Measurements from ENCODE around the gene MYADM.

Gene MYADM

DNA sequence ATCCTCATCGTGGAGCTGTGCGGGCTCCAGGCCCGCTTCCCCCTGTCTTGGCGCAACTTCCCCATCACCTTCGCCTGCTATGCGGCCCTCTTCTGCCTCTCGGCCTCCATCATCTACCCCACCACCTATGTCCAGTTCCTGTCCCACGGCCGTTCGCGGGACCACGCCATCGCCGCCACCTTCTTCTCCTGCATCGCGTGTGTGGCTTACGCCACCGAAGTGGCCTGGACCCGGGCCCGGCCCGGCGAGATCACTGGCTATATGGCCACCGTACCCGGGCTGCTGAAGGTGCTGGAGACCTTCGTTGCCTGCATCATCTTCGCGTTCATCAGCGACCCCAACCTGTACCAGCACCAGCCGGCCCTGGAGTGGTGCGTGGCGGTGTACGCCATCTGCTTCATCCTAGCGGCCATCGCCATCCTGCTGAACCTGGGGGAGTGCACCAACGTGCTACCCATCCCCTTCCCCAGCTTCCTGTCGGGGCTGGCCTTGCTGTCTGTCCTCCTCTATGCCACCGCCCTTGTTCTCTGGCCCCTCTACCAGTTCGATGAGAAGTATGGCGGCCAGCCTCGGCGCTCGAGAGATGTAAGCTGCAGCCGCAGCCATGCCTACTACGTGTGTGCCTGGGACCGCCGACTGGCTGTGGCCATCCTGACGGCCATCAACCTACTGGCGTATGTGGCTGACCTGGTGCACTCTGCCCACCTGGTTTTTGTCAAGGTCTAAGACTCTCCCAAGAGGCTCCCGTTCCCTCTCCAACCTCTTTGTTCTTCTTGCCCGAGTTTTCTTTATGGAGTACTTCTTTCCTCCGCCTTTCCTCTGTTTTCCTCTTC is 6.3 kb downstream of the MYADM start:
- Histone ChIP-seq H3K79me2 (no peaks in the 10 kb centered on the region), H3K36me3 (ENCODE audit: control insufficient read depth, insufficient read depth, low read length) (no peaks in the 10 kb centered on the region), H3K4me1 (peaks cover 4% of the 10 kb centered on the region), H3K4me3 (ENCODE audit: low read depth, low read length) (no peak overlapping the region), H3K9ac (no peak overlapping the region), H2AFZ (no peak overlapping the region), H3K27me3 (ENCODE audit: control insufficient read depth, insufficient read depth, low read length) (no peaks in the 10 kb centered on the region), H3K27ac (no peak overlapping the region), H3K9me3 (ENCODE audit: control insufficient read depth, low read length) (no peaks in the 10 kb centered on the region), H3K4me2 (ENCODE audit: low read length) (no peak overlapping the region)
- TF ChIP-seq, protein P1, sequence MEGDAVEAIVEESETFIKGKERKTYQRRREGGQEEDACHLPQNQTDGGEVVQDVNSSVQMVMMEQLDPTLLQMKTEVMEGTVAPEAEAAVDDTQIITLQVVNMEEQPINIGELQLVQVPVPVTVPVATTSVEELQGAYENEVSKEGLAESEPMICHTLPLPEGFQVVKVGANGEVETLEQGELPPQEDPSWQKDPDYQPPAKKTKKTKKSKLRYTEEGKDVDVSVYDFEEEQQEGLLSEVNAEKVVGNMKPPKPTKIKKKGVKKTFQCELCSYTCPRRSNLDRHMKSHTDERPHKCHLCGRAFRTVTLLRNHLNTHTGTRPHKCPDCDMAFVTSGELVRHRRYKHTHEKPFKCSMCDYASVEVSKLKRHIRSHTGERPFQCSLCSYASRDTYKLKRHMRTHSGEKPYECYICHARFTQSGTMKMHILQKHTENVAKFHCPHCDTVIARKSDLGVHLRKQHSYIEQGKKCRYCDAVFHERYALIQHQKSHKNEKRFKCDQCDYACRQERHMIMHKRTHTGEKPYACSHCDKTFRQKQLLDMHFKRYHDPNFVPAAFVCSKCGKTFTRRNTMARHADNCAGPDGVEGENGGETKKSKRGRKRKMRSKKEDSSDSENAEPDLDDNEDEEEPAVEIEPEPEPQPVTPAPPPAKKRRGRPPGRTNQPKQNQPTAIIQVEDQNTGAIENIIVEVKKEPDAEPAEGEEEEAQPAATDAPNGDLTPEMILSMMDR (IDR thresholded peaks at IDR 0.05), result no peak

GRCh38 chr19:53874606-53874990 is 6.9 kb downstream of the MYADM start:
- Histone ChIP-seq H3K79me2 (no peaks in the 10 kb centered on the region), H3K27me3 (ENCODE audit: control insufficient read depth, insufficient read depth, low read length) (no peaks in the 10 kb centered on the region), H3K4me3 (ENCODE audit: low read depth, low read length) (no peak overlapping the region), H3K4me2 (ENCODE audit: low read length) (no peak overlapping the region), H3K4me1 (peaks cover 4% of the 10 kb centered on the region), H3K36me3 (ENCODE audit: control insufficient read depth, insufficient read depth, low read length) (no peaks in the 10 kb centered on the region), H3K9ac (no peak overlapping the region), H2AFZ (no peak overlapping the region), H3K9me3 (ENCODE audit: control insufficient read depth, low read length) (no peaks in the 10 kb centered on the region), H3K27ac (no peak overlapping the region)
- TF ChIP-seq, protein P1 (IDR thresholded peaks at IDR 0.05), result no peak

DNA sequence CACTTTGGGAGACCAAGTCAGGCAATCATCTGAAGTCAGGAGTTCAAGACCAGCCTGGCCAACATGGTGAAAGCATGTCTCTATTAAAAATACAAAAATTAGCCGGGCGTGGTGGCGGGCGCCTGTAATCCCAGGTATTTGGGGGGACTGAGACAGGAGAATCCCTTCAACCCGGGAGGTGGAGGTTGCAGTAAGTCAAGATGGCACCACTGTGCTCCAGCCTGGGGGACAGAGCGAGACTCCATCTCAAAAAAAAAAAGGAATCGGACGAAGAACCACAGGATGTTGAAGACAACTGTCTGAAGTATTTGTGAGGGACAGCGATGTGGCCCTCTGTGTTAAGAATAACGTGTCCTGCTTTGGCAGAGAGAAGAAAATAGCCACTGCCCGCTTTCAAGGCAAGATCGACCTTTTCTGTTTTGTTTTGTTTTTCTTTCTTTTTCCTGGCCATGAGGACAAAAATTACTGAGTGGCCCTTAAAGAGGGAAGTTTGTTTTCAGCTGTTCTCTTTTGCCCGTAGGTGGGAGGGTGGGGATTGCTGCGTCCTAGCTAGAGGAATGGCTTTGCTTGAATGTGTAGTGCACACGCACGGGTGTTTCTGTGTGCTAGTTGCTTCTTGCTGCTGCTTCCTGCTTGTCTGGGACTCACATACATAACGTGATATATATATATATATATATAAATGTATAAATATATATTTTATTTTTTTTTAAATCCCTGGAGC is 8.1 kb downstream of the MYADM start:
- Histone ChIP-seq H3K79me2 (no peaks in the 10 kb centered on the region), H3K4me3 (ENCODE audit: low read depth, low read length) (no peak overlapping the region), H2AFZ (no peak overlapping the region), H3K4me2 (ENCODE audit: low read length) (no peak overlapping the region), H3K9me3 (ENCODE audit: control insufficient read depth, low read length) (no peaks in the 10 kb centered on the region), H3K27ac (no peak overlapping the region), H3K9ac (no peak overlapping the region), H3K4me1 (peaks cover 8% of the 10 kb centered on the region), H3K36me3 (ENCODE audit: control insufficient read depth, insufficient read depth, low read length) (no peaks in the 10 kb centered on the region), H3K27me3 (ENCODE audit: control insufficient read depth, insufficient read depth, low read length) (no peaks in the 10 kb centered on the region)
- TF ChIP-seq, protein P1 (IDR thresholded peaks at IDR 0.05), result no peak

DNA sequence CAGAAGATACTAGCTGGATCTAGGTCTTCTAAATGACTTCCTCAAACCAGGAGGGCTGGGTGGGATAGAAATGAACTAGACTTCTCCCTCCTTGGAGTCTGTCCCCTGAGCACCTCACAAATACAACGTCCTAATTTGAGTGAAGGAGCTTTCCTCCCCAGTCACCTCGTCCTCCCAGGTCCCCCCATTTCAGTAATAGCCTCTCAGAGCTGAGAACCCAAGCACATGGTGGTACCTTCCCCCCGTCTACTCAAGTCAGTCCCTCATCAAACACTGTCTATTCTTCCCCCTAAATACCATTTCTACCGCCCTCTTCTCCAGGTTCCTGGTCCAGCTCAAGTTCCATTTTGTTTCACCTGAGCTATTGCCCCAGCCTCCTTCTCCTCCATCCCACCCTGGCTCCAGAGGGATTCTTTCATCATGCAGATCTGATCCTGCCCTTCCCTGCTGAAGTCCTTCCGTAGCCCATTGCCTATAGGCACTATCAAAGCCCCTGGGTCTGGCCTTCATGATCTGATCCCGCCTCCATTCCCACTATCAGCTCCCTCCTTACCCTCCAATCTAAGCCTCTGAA is 9.1 kb downstream of the MYADM start:
- TF ChIP-seq, protein P1 (IDR thresholded peaks at IDR 0.05), result no peak
- Histone ChIP-seq H3K9me3 (ENCODE audit: control insufficient read depth, low read length) (no peaks in the 10 kb centered on the region), H3K27ac (no peak overlapping the region), H3K36me3 (ENCODE audit: control insufficient read depth, insufficient read depth, low read length) (no peaks in the 10 kb centered on the region), H3K79me2 (no peaks in the 10 kb centered on the region), H3K4me2 (ENCODE audit: low read length) (no peak overlapping the region), H3K27me3 (ENCODE audit: control insufficient read depth, insufficient read depth, low read length) (no peaks in the 10 kb centered on the region), H3K9ac (no peak overlapping the region), H3K4me3 (ENCODE audit: low read depth, low read length) (no peak overlapping the region), H2AFZ (no peak overlapping the region), H3K4me1 (peaks cover 13% of the 10 kb centered on the region)

Data from parathyroid adenoma (tissue), 2 donors.